Head of caudate nucleus (tissue), 42 donors: Measurements from ENCODE around the gene HADHA.

Experiments
- DNase-seq, 42 donors: peaks; one replicate each; pipeline versions ENCODE4 v3.0.0 to v3.0.0-alpha.2; 2020 to 2021; ENCODE audit warnings: mixed read lengths in 7 of 42
- intact Hi-C: fragments of 100-400 bp; cut with DNase I; formaldehyde crosslinking; loops from one replicate; pipeline ENCODE4 v1.15.0; 2022

HADHA gene

GRCh38 chr2:26197516-26197915 lies 46.9 kb downstream of the HADHA start:
- DNase-seq, result peak in 1 of 42 donors; percentile 16
- intact Hi-C loops, result no loop called here

- peak in 4 of 42 donors; percentile 24 to 64 (median 46) for DNase-seq
Observed at GRCh38 chr2:26196683-26197418, 47.6 kb downstream of the HADHA start.

GRCh38 chr2:26195040-26195984 lies 49.1 kb downstream of the HADHA start:
- intact Hi-C loops, result no loop called here
- DNase-seq, result no peak

More at GRCh38 chr2:26196683-26197418, 47.6 kb downstream of the HADHA start:
- intact Hi-C loops, result no loop called here

GRCh38 chr2:26193578-26194231 lies 50.7 kb downstream of the HADHA start:
- peak in 2 of 42 donors; percentile 19 to 25 for DNase-seq
- intact Hi-C loops, result no loop called here

GRCh38 chr2:26191316-26192159 lies 52.9 kb downstream of the HADHA start:
- intact Hi-C loops, result no loop called here
- peak in 2 of 42 donors; percentile 30 to 37 for DNase-seq

- intact Hi-C loops, result no loop called here
- DNase-seq, result peak in 3 of 42 donors; percentile 31 to 33 (median 32)
Observed at GRCh38 chr2:26190369-26190768, 54.1 kb downstream of the HADHA start.

GRCh38 chr2:26189751-26190150 lies 54.7 kb downstream of the HADHA start:
- peak in 6 of 42 donors; percentile 30 to 55 (median 46) for DNase-seq
- intact Hi-C loops, result no loop called here

GRCh38 chr2:26189123-26189522 lies 55.3 kb downstream of the HADHA start:
- intact Hi-C loops, result no loop called here

GRCh38 chr2:26187537-26188104 lies 56.8 kb downstream of the HADHA start:
- intact Hi-C loops, result no loop called here
- DNase-seq, result peak in 2 of 42 donors; percentile 8 to 27

More at GRCh38 chr2:26189123-26189522, 55.3 kb downstream of the HADHA start:
- DNase-seq, result peak in 4 of 42 donors; percentile 14 to 42 (median 36)

- intact Hi-C loops, result no loop called here
- peak in 2 of 42 donors; percentile 10 to 38 for DNase-seq
Observed at GRCh38 chr2:26187114-26187513, 57.3 kb downstream of the HADHA start.

- intact Hi-C loops, result no loop called here
- DNase-seq, result peak in 1 of 42 donors; percentile 25
Observed at GRCh38 chr2:26185954-26186770, 58.3 kb downstream of the HADHA start.

- intact Hi-C loops, result no loop called here
Observed at GRCh38 chr2:26185304-26185928, 59.0 kb downstream of the HADHA start.

GRCh38 chr2:26184555-26185303 lies 59.7 kb downstream of the HADHA start:
- DNase-seq, result peak in 7 of 42 donors; percentile 26 to 59 (median 48)
- intact Hi-C loops, result no loop called here

More at GRCh38 chr2:26185304-26185928, 59.0 kb downstream of the HADHA start:
- DNase-seq, result peak in 1 of 42 donors; percentile 40

GRCh38 chr2:26184121-26184520 lies 60.3 kb downstream of the HADHA start:
- peak in 1 of 42 donors; percentile 34 for DNase-seq
- intact Hi-C loops, result no loop called here

GRCh38 chr2:26182887-26183630 lies 61.4 kb downstream of the HADHA start:
- intact Hi-C loops, result no loop called here
- no peak for DNase-seq
